B cell (primary cell): ENCODE measurements around the gene LDB3. TPM values are rescaled to one million over a fixed set of nuclear protein-coding genes. Genes with fewer than 3 reads are reported as not detected.

ENCODE experiments used
- ATAC-seq: fragments of 200-7000 bp; cut with Tn5 transposase; one replicate; pipeline ENCODE4 v1.10.0; 2021; ENCODE audit warnings: low read depth, mild to moderate bottlenecking, moderate number of reproducible peaks, moderate library complexity
- CTCF ChIA-PET: fragments of 350-600 bp; sonication (Branson Sonifier 250); formaldehyde crosslinking; loops from one replicate; lab custom pipeline; 2021; ENCODE audit warnings: antibody characterized with exemption, inconsistent platforms; lab: Charles Lee
- POLR2A ChIA-PET: fragments of 350-600 bp; sonication (Branson Sonifier 250); formaldehyde crosslinking; loops from one replicate; lab custom pipeline; 2021; ENCODE audit warnings: antibody characterized with exemption; lab: Charles Lee
- DNase-seq: peaks from one replicate; pipeline ENCODE4 v3.0.0; 2013
- H2AFZ ChIP-seq: 2 replicates; pipeline ENCODE4 v1.6.1; 2012; ENCODE audit warnings: mild to moderate bottlenecking, low read depth, low read length; ENCODE audit not compliant: insufficient read depth, poor library complexity, severe bottlenecking
- H3K27ac ChIP-seq, 2 donors: 1 replicate in 1 of 2; 2 replicates in 1 of 2; pipeline ENCODE4 v1.5.1; 2012 to 2013; ENCODE audit warnings: low read length in 2 of 2, mild to moderate bottlenecking in 2 of 2, moderate library complexity in 1 of 2
- H3K27me3 ChIP-seq, 4 experiments: fragments of 200-600 bp in 1 of 4; sonication (generic) in 1 of 4; replicated peaks in 1 of 4; 1 replicate in 2 of 4; 2 replicates in 2 of 4; pipeline versions ENCODE4 v1.6.1 to v1.7.0; 2013 to 2016; ENCODE audit warnings: low read length in 3 of 4, mild to moderate bottlenecking in 2 of 4, mixed read lengths in 1 of 4, moderate library complexity in 1 of 4; ENCODE audit not compliant: insufficient read depth in 4 of 4, control insufficient read depth in 3 of 4; ENCODE audit errors: control extremely low read depth in 1 of 4
- H3K36me3 ChIP-seq, 2 experiments: replicated peaks in 1 of 2; 1 replicate in 1 of 2; 2 replicates in 1 of 2; pipeline versions ENCODE4 v1.6.1 to v1.7.1; 2013; ENCODE audit warnings: low read length in 1 of 2; ENCODE audit not compliant: insufficient read depth in 2 of 2, control insufficient read depth in 1 of 2; ENCODE audit errors: control extremely low read depth in 1 of 2, extremely low read depth in 1 of 2
- H3K4me1 ChIP-seq, 2 donors: fragments of 200-600 bp in 1 of 2; sonication (generic) in 1 of 2; 1 replicate in 1 of 2; 2 replicates in 1 of 2; pipeline versions ENCODE4 v1.5.1 to v1.6.1; 2013 to 2017; ENCODE audit warnings: low read length in 2 of 2; ENCODE audit not compliant: control insufficient read depth in 2 of 2, insufficient read depth in 2 of 2
- H3K4me2 ChIP-seq: replicated peaks from 2 replicates; pipeline ENCODE3; 2012; ENCODE audit warnings: mild to moderate bottlenecking, low read depth, low read length; ENCODE audit not compliant: poor library complexity, severe bottlenecking
- H3K4me3 ChIP-seq, 5 experiments: fragments of 200-600 bp in 1 of 5; sonication (generic) in 1 of 5; 1 replicate in 3 of 5; 2 replicates in 2 of 5; pipeline versions ENCODE4 v1.5.1 to v1.7.0; 2011 to 2016; ENCODE audit warnings: low read length in 4 of 5, mild to moderate bottlenecking in 4 of 5, low read depth in 2 of 5, control low read depth in 1 of 5, moderate library complexity in 1 of 5; ENCODE audit not compliant: insufficient read depth in 1 of 5; ENCODE audit errors: control extremely low read depth in 1 of 5, extremely low read depth in 1 of 5
- H3K79me2 ChIP-seq: fragments of 200-600 bp; sonication (generic); one replicate; pipeline ENCODE4 v1.6.0; 2016; ENCODE audit warnings: low read length; ENCODE audit not compliant: control insufficient read depth, insufficient read depth
- H3K9ac ChIP-seq: fragments of 200-600 bp; sonication (generic); 2 replicates; pipeline ENCODE4 v1.6.1; 2017; ENCODE audit warnings: mild to moderate bottlenecking, low read length, moderate library complexity
- H3K9me3 ChIP-seq, 3 donors: one replicate each; pipeline versions ENCODE4 v1.6.1 to v1.7.1; 2013; ENCODE audit warnings: low read length in 2 of 3; ENCODE audit not compliant: control insufficient read depth in 2 of 3, insufficient read depth in 1 of 3; ENCODE audit errors: control extremely low read depth in 1 of 3
- H4K20me1 ChIP-seq: 2 replicates; pipeline ENCODE4 v1.6.0; 2012; ENCODE audit warnings: mild to moderate bottlenecking, low read length; ENCODE audit not compliant: insufficient read depth, control insufficient read depth, poor library complexity, severe bottlenecking
- H3K27ac Mint-ChIP-seq: one replicate; pipeline ENCODE4 v1.8.0; 2021; ENCODE audit warnings: mixed read lengths
- H3K27me3 Mint-ChIP-seq: one replicate; pipeline ENCODE4 v1.8.0; 2021; ENCODE audit warnings: mixed read lengths
- H3K4me1 Mint-ChIP-seq: one replicate; pipeline ENCODE4 v1.8.0; 2021; ENCODE audit warnings: mixed read lengths
- H3K4me3 Mint-ChIP-seq: one replicate; pipeline ENCODE4 v1.8.0; 2021; ENCODE audit warnings: mixed read lengths
- H3K9me3 Mint-ChIP-seq: one replicate; pipeline ENCODE4 v1.8.0; 2022; ENCODE audit warnings: mixed read lengths; ENCODE audit not compliant: insufficient read depth
- CTCF ChIP-seq: fragments of 200-600 bp; IDR thresholded peaks from one replicate; pipeline ENCODE4 v1.8.0; 2022; ENCODE audit warnings: antibody characterized with exemption, mild to moderate bottlenecking
- EZH2 ChIP-seq: IDR thresholded peaks from 2 replicates; pipeline ENCODE4 v1.6.1; 2012; ENCODE audit warnings: borderline replicate concordance, low read depth, mild to moderate bottlenecking, moderate library complexity, low read length; ENCODE audit not compliant: insufficient read depth, poor library complexity, severe bottlenecking
- WGBS: methylation state at CpG from one replicate; pipeline ENCODE4 v1.1.5; 2013; ENCODE audit warnings: missing lambda C conversion rate; ENCODE audit not compliant: insufficient coverage; 5-methylcytosine and 5-hydroxymethylcytosine counted together
- intact Hi-C: fragments of 100-400 bp; cut with micrococcal nuclease; formaldehyde crosslinking; loops from one replicate; pipeline ENCODE4 v1.10.0; 2022
- polyA plus RNA-seq: library from polyadenylated mRNA; depleted of rRNA; stranded (reverse); fragments of >200 nt; gene quantifications from 2 replicates; pipeline ENCODE4 v1.2.3, GENCODE V29; 2012
- total RNA-seq, 2 donors: library from RNA; stranded (reverse); fragments of 120-200 nt in 1 of 2; gene quantifications; 1 replicate in 1 of 2; 2 replicates in 1 of 2; pipeline versions ENCODE4 v1.2.3 to v1.2.4, GENCODE V29; 2013 to 2022

The LDB3 gene
- total and polyA plus RNA-seq, 2 donors (not counting 1 experiment from before 2014, with no cell fraction given): 0.01 to 0.07 TPM

- WGBS: no CpG with 5 or more reads among the region's 1 CpG
- ATAC-seq (no peak), DNase-seq (no peak)
- no peak overlapping the region for H2AFZ ChIP-seq
- H3K4me3 ChIP-seq: no peak overlapping the region
- H3K79me2 ChIP-seq: no peaks in the 10 kb centered on the region
- H3K27me3 Mint-ChIP-seq: no peaks in the 10 kb centered on the region
- H3K27ac ChIP-seq: no peak overlapping the region
- no peak overlapping the region for H3K27ac Mint-ChIP-seq
- H3K4me1 Mint-ChIP-seq: no peaks in the 10 kb centered on the region
- no peaks in the 10 kb centered on the region for H3K4me1 ChIP-seq
- POLR2A ChIA-PET: no interaction called here
- peaks cover 0 to 2% (median 0%) of the 10 kb centered on the region in 3 donors for H3K9me3 ChIP-seq
- no peaks in the 10 kb centered on the region for H3K36me3 ChIP-seq
- H3K9me3 Mint-ChIP-seq: no peaks in the 10 kb centered on the region
- H3K9ac ChIP-seq: no peak overlapping the region
- TF ChIP-seq EZH2 (no peak), CTCF (no peak)
- CTCF ChIA-PET: interaction anchor here (0.6 kb wide), 1 partner anchor 18 kb away, joined by 4 read pairs; no protein-coding TSS in a partner anchor
- intact Hi-C loops: no loop called here
- peaks cover 0 to 4% (median 0%) of the 10 kb centered on the region in 4 experiments for H3K27me3 ChIP-seq
- no peaks in the 10 kb centered on the region for H4K20me1 ChIP-seq
- H3K4me2 ChIP-seq: no peak overlapping the region
- no peak overlapping the region for H3K4me3 Mint-ChIP-seq
Observed at GRCh38 chr10:86705139-86705538, 36.8 kb downstream of the LDB3 start.

GRCh38 chr10:86705905-86706304, 37.6 kb downstream of the LDB3 start:
- Histone ChIP-seq H3K9ac (no peak overlapping the region), H3K27ac (no peak overlapping the region), H3K4me1 (peaks cover 4 to 5% of the 10 kb centered on the region in 2 donors), H4K20me1 (no peaks in the 10 kb centered on the region), H3K36me3 (no peaks in the 10 kb centered on the region), H3K4me3 (no peak overlapping the region), H2AFZ (no peak overlapping the region), H3K4me2 (no peak overlapping the region), H3K27me3 (no peaks in the 10 kb centered on the region), H3K9me3 (peaks cover 0 to 9% (median 0%) of the 10 kb centered on the region in 3 donors), H3K79me2 (no peaks in the 10 kb centered on the region)
- intact Hi-C loops: no loop called here
- DNase-seq (no peak), ATAC-seq (no peak)
- WGBS: 86% methylated on average over 1 of the region's 2 CpGs
- Mint-ChIP-seq H3K27ac (no peak overlapping the region), H3K4me3 (no peak overlapping the region), H3K9me3 (no peaks in the 10 kb centered on the region), H3K4me1 (peaks cover 5% of the 10 kb centered on the region), H3K27me3 (no peaks in the 10 kb centered on the region)
- TF ChIP-seq EZH2: no peak
- TF ChIP-seq CTCF: no peak
- ChIA-PET POLR2A (interaction anchor here (0.5 kb wide), 1 partner anchor 54 kb away, joined by 7 read pairs; no protein-coding TSS in a partner anchor), CTCF (no interaction called here)
